HG03103 (cell line): Measurements from ENCODE around the gene RALA.

Experiments
- ATAC-seq: cut with Tn5 transposase; IDR thresholded peaks from one replicate; pipeline ENCODE4 v1.9.1; 2021; ENCODE audit warnings: low read depth; ENCODE audit not compliant: unreplicated experiment

RALA gene, protein sequence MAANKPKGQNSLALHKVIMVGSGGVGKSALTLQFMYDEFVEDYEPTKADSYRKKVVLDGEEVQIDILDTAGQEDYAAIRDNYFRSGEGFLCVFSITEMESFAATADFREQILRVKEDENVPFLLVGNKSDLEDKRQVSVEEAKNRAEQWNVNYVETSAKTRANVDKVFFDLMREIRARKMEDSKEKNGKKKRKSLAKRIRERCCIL

DNA sequence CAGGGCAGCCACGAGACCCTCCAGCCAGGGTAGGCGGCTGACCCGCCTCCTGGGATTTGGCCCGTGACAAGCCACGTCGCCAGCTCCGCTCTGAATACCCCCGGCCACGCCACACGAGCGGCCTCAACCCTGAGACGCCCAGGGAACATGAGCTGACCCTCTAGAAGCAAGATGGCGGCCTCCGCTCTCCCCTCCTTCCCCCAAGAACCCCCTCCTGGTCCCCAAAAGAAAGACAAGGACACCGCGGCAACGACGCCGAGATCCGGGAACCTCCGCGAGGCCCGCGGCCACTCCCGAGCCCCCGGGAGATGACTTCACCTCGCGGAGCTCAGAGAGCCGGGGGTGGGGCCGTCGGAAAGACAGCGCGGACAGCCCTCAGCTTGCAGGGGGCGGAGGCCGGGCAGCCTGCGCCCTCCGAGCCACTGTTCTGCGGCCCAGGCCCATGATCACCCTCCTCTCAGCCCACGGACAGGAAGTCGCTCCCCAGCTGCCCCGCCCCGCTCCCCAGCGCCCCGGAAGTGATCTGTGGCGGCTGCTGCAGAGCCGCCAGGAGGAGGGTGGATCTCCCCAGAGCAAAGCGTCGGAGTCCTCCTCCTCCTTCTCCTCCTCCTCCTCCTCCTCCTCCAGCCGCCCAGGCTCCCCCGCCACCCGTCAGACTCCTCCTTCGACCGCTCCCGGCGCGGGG is at the start of gene RALA:
Gene RALA (plus strand): TSS at position 526 of the 685 bp plus-strand sequence. CDS start 63,096 bp downstream, outside the sequence.
- ATAC-seq = peak; percentile 88

DNA sequence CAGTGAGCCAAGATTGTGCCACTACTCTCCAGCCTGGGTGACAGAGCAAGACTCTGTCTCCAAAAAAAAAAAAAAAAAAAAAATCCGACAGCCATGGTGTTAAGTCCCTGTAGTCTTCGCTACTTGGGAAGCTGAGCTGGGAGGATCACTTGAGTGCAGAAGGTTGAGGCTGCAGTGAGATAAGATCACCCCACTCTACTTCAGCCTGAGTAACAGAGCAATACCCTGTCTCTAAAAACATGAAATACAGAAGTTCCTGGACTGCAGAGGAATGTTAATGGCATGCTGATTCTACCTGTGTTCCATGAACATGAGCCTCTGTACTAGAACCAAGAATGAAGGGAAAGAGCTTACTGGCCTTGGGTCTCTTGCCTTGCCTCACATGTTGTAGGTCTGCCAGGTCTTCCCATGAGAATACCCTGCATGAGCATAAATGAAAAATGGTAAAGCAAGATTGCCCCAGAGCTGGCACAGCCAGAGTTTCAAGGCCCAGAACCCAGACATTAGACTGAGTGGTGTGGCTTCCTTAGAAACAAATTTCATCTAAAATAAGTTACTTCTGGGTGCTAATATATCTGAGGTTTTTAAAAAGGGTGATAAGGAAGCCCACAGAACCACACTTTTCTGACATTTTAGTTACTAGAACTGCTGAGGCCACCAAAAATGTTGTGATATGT is 48.6 kb upstream of the RALA start:
- no peak for ATAC-seq

DNA sequence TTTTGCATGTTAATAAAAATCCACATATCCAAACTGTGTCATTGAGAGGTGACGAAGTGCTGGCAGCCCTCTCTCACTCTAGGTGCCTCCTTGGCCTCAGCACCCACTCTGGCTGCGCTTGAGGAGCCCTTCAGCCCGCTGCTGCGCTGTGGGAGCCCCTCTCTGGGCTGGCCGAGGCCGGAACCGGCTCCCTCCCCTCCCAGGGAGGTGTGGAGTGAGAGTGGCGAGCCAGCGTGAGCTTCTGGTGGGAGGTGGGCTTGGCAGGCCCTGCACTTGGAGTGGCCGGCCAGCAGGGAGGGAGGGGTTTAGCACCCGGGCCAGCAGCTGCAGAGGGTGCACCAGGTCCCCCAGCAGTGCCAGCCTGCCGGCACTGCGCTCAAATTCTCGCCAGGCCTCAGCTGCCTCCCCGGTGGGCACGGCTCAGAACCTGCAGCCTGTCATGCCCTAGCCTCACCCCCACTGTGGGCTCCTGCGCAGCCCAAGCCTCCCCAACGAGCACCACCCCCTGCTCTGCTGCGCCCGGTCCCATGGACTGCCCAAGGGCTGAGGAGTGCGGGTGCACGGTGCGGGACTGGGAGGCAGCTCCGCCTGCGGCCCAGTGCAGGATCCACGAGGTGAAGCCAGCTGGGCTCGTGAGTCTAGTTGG is 46.0 kb upstream of the RALA start:
- ATAC-seq = no peak

DNA sequence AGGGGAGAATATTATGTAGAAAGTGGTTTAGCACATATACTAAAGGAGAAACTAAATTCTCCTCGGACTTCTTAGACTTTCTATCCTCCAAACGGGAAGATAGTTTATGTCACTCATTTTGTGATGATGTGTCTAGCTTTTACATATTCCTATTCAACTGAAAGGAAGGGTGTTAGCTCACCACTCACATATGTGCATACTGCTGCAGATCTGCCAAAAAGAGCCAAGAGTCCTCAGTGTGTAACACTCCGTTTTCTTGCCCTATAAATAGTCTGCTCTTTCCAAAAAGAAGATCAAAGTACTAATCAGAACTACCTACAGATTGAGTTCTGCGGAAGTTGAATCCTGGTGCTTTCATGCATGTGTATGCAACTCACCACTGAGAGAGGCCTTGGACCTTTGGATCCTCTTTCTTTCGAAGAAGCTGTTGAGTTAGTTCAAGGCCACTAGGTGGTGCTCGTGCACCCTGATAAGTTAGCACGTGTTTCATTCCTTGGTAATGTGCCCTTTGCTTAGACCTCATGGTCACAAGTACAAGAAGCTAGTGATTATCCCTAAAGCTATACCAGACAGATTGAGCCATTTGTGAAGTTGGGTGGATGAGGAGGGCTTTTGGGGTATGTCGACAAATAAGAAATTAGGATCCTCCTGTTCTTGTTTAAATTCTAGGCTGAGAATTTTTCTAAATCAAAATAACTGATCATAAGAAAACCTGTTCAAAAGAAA is 43.1 kb upstream of the RALA start:
- peak; percentile 88 for ATAC-seq

DNA sequence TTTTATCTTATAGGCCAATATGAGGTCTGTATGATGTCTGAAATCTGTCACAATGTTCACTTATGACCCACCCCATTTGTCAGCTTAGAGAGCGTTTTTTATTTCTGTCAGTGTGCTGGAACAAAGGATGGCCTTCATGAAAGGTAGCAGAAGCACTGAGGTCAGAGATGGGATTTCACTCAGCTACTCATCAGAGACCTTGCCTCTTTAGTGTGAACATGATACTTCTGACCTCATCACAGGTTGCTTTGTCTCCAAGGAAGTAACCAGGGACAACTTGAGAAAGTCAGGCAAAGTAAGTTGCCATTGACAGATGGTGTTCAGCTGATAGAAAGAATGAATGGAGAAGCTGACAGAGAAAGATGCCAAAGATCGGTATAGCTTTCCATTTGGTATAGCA is 40.8 kb upstream of the RALA start:
- no peak for ATAC-seq

DNA sequence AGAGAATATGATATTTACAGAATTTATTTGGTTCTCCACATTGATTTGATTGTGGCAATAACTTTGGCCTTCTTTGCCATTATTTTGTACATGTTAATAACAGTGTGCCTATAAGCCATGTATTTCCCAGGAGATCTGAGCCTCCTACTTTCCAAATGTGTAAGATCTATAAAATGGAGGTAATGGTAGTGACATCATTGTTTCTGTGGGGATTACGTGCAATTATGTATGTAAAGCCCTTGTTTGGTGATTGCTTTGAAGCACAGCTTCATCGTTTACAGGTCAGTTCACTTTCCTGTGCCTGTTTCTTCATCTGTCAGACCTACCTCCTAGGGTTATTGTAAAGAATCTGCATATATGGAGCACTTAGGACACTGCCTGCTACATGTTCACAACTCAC is 39.8 kb upstream of the RALA start:
- no peak for ATAC-seq

DNA sequence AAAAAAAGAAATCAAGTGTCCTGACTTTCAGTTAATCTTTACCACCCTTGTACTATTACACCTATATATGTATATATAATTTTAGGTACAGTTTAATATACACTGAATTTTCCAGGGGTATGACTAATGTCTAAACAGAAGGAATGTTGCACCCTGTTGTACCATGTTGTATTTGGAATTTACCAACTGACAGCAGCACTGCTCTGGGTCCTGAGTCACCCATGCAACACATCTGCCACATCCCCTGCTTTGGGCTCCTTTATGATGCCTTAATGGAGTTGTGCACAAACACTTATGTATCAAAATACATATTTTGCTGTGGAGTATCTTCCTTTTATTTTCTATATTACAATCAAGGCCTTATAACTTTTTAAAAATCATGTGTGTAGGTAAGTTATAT is 36.0 kb upstream of the RALA start:
- ATAC-seq = no peak

DNA sequence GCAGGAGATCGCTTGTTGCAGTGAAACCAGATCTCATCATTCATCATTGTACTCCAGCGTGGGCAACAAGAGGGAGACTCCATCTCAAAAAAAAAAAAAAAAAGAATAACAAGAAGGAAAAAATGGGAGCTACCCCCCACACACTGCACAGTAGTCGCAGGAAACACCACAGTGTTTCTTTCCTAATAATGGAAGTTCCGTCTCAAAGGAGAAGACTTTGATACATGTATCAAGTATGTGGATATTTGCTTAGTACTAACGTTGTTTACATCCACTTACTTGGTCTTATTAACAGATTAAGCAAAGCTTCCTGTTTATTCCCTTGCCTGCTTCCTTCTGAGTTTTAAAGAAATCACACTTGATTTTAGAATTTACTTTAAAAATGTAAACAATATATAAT is 35.0 kb upstream of the RALA start:
- no peak for ATAC-seq

DNA sequence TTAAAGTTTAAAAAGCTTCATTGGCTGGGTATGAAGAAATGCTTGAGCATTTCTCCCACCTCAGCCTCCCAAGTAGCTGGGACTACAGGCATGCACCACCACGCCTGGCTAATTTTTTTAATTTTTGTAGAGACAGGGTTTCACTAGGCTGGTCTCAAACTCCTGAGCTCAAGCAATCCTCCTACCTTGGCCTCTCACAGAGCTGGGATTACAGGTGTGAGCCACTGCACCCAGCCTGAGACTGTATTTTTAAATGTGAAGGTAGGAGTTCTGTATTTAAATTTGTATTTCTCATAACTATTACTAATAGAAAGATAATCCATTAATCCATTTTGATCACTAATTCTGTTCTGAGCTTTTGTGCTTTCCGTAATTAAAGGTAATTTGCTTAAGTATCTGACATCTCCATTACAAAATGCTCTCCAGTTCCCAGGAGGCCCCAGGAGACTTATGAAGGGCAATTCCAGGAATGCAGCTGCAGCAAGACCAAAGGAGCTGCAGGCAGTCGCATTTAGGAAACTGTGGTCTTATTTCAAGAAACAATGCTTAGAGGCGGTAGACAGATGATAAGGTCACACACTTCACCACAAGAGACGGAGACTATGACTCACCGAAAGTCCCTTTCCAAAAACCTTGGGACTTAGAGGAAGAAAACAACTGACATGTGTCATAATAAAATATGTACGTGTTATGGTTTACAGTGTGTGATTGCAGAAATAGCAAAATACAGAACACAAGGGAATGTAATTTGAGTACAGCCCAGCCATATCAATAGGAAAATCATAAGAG is 33.9 kb upstream of the RALA start:
- peak; percentile 88 for ATAC-seq

DNA sequence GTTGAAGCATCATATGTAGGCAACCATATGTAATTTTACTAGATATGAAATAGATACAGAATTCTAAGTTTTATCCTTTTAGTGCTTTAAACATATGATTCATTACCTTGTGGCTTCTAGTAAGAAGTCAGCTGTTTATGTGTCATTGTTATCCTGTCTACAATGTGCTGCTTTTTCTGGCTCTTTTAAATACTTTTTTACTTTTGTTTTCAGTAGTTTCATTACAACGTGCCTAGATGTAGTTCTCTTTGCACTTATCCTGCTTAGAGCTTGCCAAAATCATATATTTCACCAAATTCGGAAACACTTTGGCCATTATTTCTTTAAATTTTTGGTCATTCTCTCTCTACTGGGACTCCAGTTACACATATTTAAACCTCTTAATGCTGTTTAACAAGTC is 30.8 kb upstream of the RALA start:
- no peak for ATAC-seq

DNA sequence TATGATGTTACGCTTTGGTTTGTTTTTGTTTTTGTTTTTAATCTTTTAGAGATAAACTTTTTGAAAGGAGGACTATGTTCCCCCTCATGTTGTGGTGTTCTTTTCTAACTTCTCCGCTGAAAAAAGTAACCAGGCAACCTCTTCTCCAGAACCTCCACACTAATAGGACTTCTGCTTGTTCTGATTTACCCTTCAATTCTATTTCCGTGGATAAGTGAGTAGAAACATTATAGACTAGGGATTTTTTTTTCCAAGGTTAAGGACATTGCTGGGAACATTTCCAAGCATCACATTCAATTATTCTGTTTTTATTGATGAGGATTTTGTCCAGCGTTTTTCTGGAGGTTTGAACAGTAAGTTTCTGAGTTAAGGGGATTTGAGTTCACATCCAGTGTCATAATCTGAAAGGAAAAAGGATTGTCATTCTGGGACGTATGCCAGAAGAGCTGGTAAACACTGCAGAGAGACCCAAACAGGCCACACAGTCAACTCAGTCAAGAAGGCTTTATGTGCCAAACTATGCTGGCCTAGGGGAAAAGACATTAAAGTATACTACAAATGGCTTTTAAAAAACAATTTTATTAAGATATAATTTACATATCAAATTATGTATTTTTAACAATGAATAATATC is 28.3 kb upstream of the RALA start:
- no peak for ATAC-seq

DNA sequence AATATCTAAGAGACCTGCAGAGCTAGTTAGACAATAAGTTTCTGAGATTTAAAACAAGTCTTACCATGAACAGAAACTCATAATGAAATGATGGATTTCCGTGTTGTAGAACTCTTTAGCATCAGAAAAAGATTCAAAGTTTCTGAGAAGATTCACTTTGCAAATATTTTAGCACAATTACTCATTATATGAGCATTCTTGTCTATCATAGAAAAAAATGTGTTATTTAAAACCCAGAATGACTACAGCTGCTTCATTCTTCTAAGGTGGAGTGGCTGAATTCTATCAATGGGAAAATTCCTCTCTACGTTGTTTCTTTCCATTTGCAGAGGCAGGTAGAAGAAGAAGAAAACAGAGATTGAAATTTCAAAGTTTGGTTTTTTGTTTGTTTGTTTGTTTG is 21.0 kb upstream of the RALA start:
- no peak for ATAC-seq

DNA sequence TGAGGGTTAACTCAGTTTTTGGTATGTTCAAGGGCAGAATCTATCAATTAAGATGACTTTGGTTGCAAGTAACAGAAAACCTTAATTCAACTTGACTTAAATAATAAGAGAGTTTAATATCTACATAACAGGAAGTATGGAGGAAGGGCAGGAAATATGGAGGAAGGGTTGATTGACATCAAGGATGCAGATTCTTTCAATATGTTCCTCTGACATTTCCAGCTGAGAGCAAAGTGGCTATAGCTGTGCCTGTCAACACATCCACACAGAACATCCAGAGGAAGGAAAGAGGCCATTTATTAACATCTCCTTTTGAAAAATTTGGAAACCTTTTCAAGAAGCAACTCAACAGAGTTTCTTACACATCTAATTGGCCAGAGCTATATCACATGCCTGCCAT is 19.4 kb upstream of the RALA start:
- ATAC-seq = no peak

DNA sequence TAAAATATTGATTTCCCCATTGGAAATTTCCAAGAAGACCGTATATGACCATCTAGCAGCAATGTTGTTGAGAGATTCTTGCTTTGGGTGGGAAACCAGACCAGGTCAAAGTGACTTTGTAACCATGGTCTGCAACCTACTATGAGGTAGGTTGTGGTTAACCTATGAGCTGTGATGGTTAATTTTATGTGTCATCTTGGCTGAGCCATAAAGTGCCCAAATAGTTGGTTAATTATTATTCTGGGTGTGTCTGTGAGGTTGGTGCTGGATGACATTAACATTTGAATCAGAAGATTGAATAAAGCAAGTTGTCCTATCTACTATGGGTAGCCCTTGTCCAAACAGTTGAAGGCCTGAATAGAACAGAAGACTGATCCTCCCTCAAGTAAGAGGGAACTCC is 18.3 kb upstream of the RALA start:
- ATAC-seq = no peak

DNA sequence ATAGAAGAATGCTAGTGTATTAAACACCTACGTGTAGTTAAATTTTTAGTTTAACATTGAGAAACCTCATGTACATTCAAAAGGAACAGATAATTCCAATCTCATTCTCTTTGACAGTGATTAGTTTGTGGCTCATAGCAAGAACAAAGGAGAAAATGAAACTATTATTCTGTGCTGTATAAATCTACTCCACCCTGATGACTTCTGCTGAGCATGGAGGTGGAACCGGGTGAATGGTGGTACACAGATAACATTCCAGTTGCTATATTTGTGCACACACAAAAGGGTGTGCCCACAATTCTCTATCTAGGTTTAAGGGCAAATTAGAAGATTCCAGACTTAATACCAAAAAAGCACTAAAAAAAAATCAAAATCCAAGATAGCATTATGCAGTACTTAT is 17.0 kb upstream of the RALA start:
- ATAC-seq = no peak

DNA sequence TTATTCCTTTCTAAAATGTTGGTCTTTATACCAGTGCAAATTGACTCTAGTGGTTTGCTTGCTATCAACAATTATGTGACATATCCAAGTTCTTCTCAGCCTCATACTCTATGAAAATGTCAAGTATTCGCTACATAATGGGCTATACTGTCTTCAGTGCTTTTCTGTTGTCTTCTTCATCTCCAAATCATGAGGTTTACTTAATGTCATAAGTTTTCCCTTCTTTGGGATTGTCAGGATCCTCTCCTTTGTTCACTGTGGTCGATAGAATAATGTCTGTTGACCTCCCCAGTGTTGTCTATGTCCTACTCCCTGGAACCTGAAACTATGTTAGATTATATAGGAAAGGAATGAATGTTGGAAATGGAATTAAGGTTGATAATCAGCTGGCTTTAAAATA is 16.4 kb upstream of the RALA start:
- ATAC-seq = no peak

DNA sequence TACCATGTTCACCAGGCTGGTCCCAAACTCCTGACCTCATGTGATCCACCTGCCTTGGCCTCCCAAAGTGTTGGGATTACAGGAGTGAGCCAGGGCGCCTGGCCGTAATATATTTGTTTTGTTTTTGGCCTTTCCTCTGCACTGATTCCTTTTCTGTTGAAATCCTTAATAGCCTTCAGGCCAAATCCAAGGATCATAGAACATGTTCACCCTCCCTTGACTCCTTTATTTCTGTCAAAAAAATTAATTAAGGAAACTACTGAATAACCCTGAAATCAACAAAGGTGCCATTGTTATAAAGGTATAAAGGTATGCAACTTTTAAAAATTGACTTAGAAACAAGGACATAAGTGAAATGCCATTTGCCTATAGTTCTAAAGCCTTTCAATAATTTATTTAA is 15.5 kb upstream of the RALA start:
- ATAC-seq = no peak

DNA sequence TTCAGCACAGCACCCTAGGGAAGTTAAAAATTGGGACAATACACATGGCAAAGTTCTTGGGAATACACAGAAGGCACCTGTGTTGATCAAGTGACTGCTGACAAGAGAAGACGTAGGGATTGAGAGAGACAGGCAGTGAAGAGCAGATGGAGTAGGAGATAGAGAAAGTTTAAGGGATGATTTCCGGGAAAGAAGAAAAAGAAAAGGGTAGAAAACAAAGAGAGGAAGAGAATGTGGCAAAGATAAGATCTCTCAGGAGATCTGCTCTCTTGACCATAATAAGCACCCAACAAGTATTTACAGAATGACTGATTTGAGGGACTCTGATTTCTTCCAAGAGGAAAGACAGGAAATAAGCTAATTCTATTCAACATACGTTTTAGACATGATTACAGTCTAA is 15.1 kb upstream of the RALA start:
- ATAC-seq = no peak

DNA sequence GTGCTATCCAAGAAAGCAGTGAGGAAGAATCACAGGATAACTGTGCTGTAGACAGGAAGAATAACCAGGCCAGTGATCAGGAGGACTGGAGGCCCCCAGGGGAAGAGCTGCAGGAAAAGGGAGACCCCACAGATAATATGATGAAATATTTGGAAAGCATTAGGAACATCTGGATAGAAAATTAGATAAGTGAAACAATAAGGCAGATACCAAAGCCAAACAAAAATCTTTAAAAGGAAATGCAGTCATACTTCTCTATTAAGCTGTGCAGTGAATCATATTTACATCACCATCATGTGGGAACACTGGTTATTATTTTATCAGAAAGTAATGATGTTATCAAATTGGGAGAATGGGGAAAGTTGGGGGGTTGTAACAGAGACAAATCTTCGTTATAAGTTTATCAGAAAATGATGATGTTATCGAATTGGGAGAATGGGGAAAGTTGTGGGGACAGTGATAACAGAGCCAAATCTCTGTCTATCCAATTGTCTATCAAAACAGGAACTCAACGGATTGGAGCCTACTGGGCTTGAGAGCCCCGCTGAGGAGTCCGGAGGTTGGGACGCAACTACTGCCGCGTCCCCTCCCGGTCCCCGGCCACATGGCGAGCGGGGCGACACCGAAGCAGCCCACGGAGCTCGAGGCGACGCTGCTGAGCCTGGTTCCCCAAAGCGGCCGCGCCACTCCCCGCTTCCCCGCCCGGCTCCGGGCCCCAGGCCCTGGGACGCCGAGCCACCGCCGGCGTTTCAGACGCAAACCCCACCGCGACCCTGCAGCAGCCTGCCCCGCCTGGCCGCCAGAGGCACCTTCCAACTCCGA is 14.0 kb upstream of the RALA start:
- no peak for ATAC-seq
